Keratinocyte (primary cell): ENCODE data around the gene RASA3. TPM values are rescaled to one million over a fixed set of nuclear protein-coding genes. Genes with fewer than 3 reads are reported as not detected.

Source experiments
- DNase-seq: peaks from one replicate; pipeline ENCODE4 v3.0.0-alpha.2; 2011; ENCODE audit warnings: low read depth, missing footprints, low spot score
- FAIRE-seq: peaks from 2 replicates; lab custom pipeline; 2011; peaks lifted over from hg19 to GRCh38; lab: Jason Lieb, UNC
- H2AFZ ChIP-seq: 2 replicates; pipeline ENCODE4 v1.6.0; 2012; ENCODE audit warnings: low read length, control low read depth, inconsistent platforms; ENCODE audit not compliant: control insufficient read depth
- H3K27ac ChIP-seq: 2 replicates; pipeline ENCODE4 v1.5.1; 2011; ENCODE audit warnings: low read length; ENCODE audit not compliant: control insufficient read depth, insufficient read depth
- H3K27me3 ChIP-seq: 3 replicates; pipeline ENCODE4 v1.6.0; 2011; ENCODE audit warnings: low read length; ENCODE audit not compliant: control insufficient read depth, insufficient read depth; ENCODE audit errors: extremely low read depth
- H3K36me3 ChIP-seq, 2 experiments: 2 replicates in 1 of 2; 3 replicates in 1 of 2; pipeline ENCODE4 v1.5.1; 2011; ENCODE audit warnings: low read length in 2 of 2, mild to moderate bottlenecking in 1 of 2; ENCODE audit not compliant: control insufficient read depth in 2 of 2, insufficient read depth in 2 of 2; ENCODE audit errors: extremely low read depth in 1 of 2
- H3K4me1 ChIP-seq: 3 replicates; pipeline ENCODE4 v1.5.1; 2011; ENCODE audit warnings: low read length; ENCODE audit not compliant: control insufficient read depth, insufficient read depth; ENCODE audit errors: extremely low read depth
- H3K4me2 ChIP-seq: 3 replicates; pipeline ENCODE4 v1.6.0; 2011; ENCODE audit warnings: low read depth, low read length; ENCODE audit not compliant: control insufficient read depth, insufficient read depth; ENCODE audit errors: extremely low read depth
- H3K4me3 ChIP-seq, 3 experiments: fragments of 200-600 bp in 1 of 3; sonication (generic) in 1 of 3; 2 replicates in 2 of 3; 3 replicates in 1 of 3; pipeline ENCODE4 v1.5.1; 2011 to 2016; ENCODE audit warnings: low read length in 3 of 3, mild to moderate bottlenecking in 3 of 3, control low read depth in 2 of 3, inconsistent platforms in 1 of 3, low read depth in 1 of 3, mixed read lengths in 1 of 3, mixed run types in 1 of 3, moderate library complexity in 1 of 3; ENCODE audit not compliant: control insufficient read depth in 2 of 3, insufficient read depth in 2 of 3; ENCODE audit errors: extremely low read depth in 1 of 3
- H3K79me2 ChIP-seq: 2 replicates; pipeline ENCODE4 v1.6.0; 2012; ENCODE audit warnings: low read length; ENCODE audit not compliant: control insufficient read depth, insufficient read depth
- H3K9ac ChIP-seq: 3 replicates; pipeline ENCODE4 v1.6.0; 2011; ENCODE audit warnings: low read length; ENCODE audit not compliant: control insufficient read depth, insufficient read depth; ENCODE audit errors: extremely low read depth
- H3K9me1 ChIP-seq: 3 replicates; pipeline ENCODE4 v1.6.0; 2011; ENCODE audit warnings: low read length; ENCODE audit not compliant: control insufficient read depth, insufficient read depth; ENCODE audit errors: extremely low read depth
- H3K9me3 ChIP-seq: 2 replicates; pipeline ENCODE4 v1.5.1; 2012; ENCODE audit warnings: low read depth, low read length; ENCODE audit not compliant: control insufficient read depth
- H4K20me1 ChIP-seq: 3 replicates; pipeline ENCODE4 v1.6.0; 2011; ENCODE audit warnings: low read length; ENCODE audit not compliant: control insufficient read depth, insufficient read depth; ENCODE audit errors: extremely low read depth
- EZH2 ChIP-seq: IDR thresholded peaks from one replicate; pipeline ENCODE4 v1.6.1; 2012; ENCODE audit warnings: inconsistent platforms, mild to moderate bottlenecking, low read length, moderate library complexity
- dilution Hi-C: fragments of 300-500 bp; cut with MboI; formaldehyde crosslinking; loops from one replicate; pipeline ENCODE4 v1.7.0; 2020; ENCODE audit warnings: low sequenced_read_pairs; ENCODE audit not compliant: extremely low pct_ligation_motif_present
- polyA plus RNA-seq, 5 experiments: library from polyadenylated mRNA; depleted of rRNA in 3 of 5; stranded (reverse) in 3 of 5; stranded (forward) in 1 of 5; unstranded in 1 of 5; fragments of >200 nt; gene quantifications; 1 replicate in 1 of 5; 2 replicates in 3 of 5; 3 replicates in 1 of 5; pipeline versions ENCODE4 v1.2.1 to v1.2.3, GENCODE V29; 2011 to 2012; ENCODE audit warnings: missing spikeins in 2 of 5, low read depth in 1 of 5, low replicate concordance in 1 of 5
- TF ChIP-seq, protein P1 (sequence below), 3 experiments: IDR thresholded peaks in 1 of 3; conservative IDR thresholded peaks in 1 of 3; optimal IDR thresholded peaks in 1 of 3; 2 replicates in 2 of 3; 3 replicates in 1 of 3; pipeline versions ENCODE3 to v1.5.1; 2011; ENCODE audit warnings: low read length in 3 of 3, mild to moderate bottlenecking in 3 of 3, moderate library complexity in 2 of 3, control low read depth in 1 of 3, inconsistent platforms in 1 of 3; ENCODE audit not compliant: insufficient read depth in 2 of 3; ENCODE audit errors: extremely low read depth in 1 of 3

RASA3 gene
- polyA plus RNA-seq, 1 donor (not counting 4 experiments of a cell fraction or from before 2014, with no cell fraction given), result 4.1 TPM

- Histone ChIP-seq H3K9me1 (no peaks in the 10 kb centered on the region), H3K27me3 (peaks cover 11% of the 10 kb centered on the region), H3K9me3 (no peaks in the 10 kb centered on the region), H3K27ac (no peak overlapping the region), H3K4me2 (no peak overlapping the region), H3K36me3 (peaks cover 0 to 1% of the 10 kb centered on the region in 2 experiments), H2AFZ (no peak overlapping the region), H3K4me3 (no peak overlapping the region), H3K9ac (no peak overlapping the region), H4K20me1 (no peaks in the 10 kb centered on the region), H3K79me2 (no peaks in the 10 kb centered on the region), H3K4me1 (peaks cover 23% of the 10 kb centered on the region)
- DNase-seq (no peak), FAIRE-seq (no peak)
- TF ChIP-seq, protein P1, sequence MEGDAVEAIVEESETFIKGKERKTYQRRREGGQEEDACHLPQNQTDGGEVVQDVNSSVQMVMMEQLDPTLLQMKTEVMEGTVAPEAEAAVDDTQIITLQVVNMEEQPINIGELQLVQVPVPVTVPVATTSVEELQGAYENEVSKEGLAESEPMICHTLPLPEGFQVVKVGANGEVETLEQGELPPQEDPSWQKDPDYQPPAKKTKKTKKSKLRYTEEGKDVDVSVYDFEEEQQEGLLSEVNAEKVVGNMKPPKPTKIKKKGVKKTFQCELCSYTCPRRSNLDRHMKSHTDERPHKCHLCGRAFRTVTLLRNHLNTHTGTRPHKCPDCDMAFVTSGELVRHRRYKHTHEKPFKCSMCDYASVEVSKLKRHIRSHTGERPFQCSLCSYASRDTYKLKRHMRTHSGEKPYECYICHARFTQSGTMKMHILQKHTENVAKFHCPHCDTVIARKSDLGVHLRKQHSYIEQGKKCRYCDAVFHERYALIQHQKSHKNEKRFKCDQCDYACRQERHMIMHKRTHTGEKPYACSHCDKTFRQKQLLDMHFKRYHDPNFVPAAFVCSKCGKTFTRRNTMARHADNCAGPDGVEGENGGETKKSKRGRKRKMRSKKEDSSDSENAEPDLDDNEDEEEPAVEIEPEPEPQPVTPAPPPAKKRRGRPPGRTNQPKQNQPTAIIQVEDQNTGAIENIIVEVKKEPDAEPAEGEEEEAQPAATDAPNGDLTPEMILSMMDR (optimal IDR thresholded peaks at IDR 0.05 in 1 of 3, IDR thresholded peaks at IDR 0.05 in 1 of 3, conservative IDR thresholded peaks at IDR 0.05 in 1 of 3; ENCODE audit: extremely low read depth in 1 of 3, insufficient read depth in 2 of 3, low read length in 3 of 3), result no peak
- dilution Hi-C loops, result no loop called here
These were observed 157.8 kb downstream of the RASA3 start for GRCh38 chr13:113974304-113975281.

DNA sequence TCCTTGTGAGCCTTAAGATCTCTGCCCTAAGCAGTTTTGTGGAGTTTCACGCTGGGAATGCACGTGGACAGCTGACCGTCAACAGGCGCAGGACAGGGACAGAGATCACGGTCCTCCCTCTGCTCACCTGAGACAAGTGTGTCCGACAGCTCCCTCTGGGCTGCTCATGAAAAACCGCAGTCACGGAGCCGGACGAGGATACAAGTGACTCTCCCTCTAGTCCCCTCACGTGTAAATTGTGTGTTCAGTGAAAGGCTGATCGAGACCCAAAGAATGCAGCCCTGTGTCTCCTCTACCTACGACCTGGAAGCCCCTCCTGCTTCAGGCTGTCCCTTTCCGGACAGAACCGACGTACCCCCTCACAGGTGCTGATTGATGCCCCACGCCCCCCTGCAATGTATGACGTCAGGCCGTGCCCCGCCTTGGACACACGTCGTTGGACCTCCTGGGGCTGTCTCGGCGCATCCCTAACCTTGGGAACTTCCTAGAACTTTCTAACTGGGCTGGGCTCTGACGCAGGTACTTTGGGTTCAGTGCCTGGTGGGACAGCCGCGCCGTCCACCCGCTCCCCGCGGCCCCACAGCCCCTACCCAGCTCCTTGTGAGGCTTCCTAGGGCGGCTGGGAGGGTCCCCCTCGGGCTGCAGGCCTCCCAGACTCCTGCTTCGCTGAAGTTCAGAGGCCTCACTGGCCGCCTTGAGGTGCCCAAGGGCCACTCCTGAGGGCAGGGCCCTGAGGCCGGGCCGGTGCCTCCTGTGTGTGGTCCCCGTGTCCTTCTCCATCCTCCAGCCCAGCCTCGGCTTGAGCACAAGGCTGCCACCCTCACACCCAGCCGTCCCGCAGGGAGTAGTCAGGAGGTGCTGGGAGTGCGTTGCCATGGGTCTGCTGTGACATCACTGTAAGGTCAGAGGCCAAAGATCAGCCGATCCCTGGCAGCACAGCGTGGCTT, 158.9 kb downstream of the RASA3 start, which contains the start of gene C13orf46:
Gene C13orf46, minus strand, starts transcription at position 859 of the 947 bp plus-strand sequence. Its CDS starts 79 bp downstream, at position 780.
- Histone ChIP-seq H3K4me2 (no peak within 1 kb of the TSS), H2AFZ (no peak within 1 kb of the TSS), H3K9me1 (no peaks in the 10 kb centered on the region), H3K27ac (no peak within 1 kb of the TSS), H3K9me3 (no peaks in the 10 kb centered on the region), H3K4me1 (peaks cover 23% of the 10 kb centered on the region), H3K4me3 (no peak within 1 kb of the TSS), H3K36me3 (peaks cover 0 to 1% of the 10 kb centered on the region in 2 experiments), H3K79me2 (no peaks in the 10 kb centered on the region), H4K20me1 (no peaks in the 10 kb centered on the region), H3K9ac (no peak within 1 kb of the TSS), H3K27me3 (peaks cover 12% of the 10 kb centered on the region)
- FAIRE-seq (no peak), DNase-seq (no peak)
- dilution Hi-C loops, result no loop called here
- no peak for TF ChIP-seq EZH2
- TF ChIP-seq, protein P1 (optimal IDR thresholded peaks at IDR 0.05 in 1 of 3, IDR thresholded peaks at IDR 0.05 in 1 of 3, conservative IDR thresholded peaks at IDR 0.05 in 1 of 3; ENCODE audit: extremely low read depth in 1 of 3, insufficient read depth in 2 of 3, low read length in 3 of 3), result no peak
